CD1c-positive myeloid dendritic cell (primary cell): Measurements from ENCODE around the gene FAM162A.
"Not testable (repeated sequence)": the region's sequence is repeated elsewhere in the genome, so short reads cannot be mapped to it uniquely, and the experiment has no call there.

Source experiments
- DNase-seq: peaks from one replicate; pipeline ENCODE4 v3.0.0-alpha.2; 2016; ENCODE audit errors: extremely low spot score

FAM162A gene

DNA sequence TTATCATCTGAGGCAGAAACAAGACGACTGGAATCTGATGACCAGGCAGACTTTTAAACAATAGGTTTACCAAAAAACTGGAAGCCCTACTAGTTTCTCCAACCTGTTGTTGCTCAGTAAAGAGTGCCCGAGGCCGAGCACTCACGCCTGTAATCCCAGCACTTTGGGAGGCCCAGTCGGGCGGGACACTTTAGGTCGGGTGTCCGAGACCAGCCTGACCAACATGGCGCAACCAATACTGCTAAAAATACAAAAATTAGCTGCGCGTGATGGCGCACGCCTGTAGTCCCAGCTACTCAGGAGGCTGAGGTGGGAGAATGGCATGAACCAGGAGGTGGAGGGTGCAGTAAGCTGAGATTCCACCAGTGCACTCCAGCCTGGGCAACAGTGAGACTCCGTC is 33.0 kb downstream of the FAM162A start:
- DNase-seq = no peak

DNA sequence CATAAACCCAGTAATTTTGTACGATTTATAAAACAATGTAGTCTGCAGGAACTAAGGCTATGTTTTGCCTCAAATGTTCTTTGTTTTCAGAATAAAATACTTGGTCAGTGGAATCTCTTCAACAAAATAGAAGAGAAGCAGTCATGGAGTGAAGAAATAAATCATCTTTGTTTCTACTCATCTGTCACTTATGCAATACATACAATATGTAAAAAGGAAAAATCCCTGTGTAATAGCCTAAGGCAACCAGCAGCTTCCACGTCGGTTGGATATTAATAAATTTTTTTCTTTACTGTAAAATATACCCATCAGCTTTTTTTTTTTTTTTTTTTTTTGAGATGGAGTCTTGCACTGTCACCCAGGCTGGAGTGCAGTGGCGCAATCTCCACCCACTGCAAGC is 37.1 kb downstream of the FAM162A start:
- no peak for DNase-seq

DNA sequence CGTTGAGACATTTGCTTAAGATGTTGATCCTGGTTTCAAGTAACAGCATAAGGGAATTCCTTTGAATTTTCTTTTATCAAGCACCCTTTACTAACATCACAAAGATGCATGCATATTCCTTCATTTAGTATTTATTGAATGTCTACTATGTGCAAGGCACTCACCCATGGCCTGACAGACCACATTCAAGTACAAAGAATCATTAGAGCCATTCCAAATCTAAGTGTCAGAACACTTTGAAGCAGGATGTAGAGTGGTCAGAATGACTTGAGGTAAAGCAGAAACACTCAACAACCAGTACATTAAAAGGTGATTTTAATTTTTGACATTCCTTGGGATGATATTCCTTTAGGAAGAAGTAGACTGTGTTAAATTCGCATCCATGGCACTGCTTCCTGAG is 37.9 kb downstream of the FAM162A start:
- no peak for DNase-seq

DNA sequence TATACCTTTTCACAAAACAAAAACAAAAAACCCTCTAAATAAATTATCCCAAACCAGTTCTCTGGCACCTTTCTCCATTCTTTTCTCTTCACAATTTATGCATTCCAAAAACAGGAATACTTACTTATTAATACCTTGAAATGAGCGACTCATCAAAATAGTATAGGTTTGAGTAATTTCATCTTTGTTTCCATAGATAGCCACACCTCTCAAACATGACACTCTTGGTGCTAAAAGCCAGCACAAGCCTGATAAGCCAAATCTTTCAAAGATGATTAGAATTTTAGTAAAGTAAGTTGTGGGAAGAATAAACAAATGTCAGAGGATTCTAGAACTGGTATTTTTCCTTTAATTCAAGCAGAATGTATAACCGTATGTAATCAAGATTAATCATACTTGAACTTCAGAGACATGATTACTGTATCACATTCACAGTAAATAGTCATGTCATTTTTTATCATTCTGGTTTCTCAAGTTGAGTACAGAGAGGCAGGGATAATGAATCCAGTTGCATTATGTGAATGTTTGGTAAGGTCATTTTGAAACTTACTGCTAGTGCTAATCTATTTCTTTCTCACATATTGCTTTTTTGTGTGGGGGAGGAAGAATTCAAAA is 44.0 kb downstream of the FAM162A start:
- DNase-seq = no peak

GRCh38 chr3:122430371-122430770 is 46.4 kb downstream of the FAM162A start:
- DNase-seq = no peak

DNA sequence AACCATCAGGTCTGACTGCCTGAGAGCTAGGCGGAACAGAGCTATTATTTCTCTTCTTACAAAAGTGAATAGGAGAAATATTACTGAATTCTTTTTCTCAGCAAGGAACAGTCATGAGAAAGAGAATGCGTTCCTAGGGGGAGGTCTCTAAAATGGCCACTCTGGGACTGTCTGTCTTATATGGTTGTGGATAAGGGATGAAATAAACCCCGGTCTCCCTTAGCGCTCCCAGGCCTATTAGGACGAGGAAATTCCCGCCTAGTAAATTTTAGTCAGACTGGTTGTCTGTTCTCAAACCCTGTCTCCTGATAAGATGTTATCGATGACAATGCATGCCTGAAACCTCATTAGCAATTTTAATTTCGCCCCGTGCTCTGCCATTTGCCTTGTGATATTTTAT is 52.0 kb downstream of the FAM162A start:
- no peak for DNase-seq

DNA sequence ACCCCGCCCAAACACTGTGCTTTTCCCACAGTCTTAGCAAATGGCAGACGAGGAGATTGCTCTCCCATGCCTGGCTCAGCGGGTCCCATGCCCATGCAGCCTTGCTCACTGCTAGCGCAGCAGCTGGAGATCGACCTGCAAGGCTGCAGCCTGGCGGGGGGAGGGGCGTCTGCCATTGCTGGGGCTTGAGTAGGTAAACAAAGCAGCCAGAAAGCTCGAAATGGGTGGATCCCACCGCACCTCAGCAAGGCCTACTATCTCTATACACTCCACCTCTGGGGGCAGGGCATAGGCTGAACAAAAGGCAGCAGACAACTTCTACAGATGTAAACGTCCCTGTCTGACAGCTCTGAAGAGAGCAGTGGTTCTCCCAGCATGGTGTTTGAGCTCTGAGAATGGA is 59.1 kb downstream of the FAM162A start:
- DNase-seq = no peak

DNA sequence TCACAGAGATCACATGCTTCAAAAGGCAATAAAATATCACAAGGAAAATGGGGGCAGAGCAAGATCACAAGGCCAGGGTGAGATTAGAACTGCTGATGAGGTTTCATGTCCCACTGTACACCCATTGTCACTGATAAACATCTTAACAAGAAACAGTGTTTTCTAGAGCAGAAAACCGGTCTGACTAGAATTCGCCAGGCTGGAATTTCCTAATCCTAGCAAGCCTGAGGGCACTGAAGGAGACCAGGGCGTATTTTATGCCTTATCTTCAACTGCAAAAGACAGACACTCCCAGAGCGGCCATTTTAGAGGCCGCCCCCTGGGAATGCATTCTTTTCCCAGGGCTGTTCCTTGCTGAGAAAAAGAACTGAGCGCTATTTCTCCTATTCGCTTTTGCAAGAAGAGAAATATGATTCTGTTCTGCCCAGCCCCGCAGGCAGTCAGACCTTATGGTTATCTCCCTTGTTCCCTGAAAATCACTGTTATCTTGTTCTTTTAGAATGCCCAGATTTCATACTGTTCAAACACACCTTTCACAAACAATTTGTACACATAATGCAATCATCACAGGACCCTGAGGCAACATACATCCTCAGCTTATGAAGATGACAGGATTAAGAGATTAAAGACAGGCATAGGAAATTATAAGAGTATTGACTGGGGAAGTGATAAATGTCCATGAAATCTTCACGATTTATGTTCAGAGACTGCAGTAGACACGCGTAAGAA is 59.9 kb downstream of the FAM162A start:
- DNase-seq = not testable (repeated sequence)

- not testable (repeated sequence) for DNase-seq
These were observed 60.5 kb downstream of the FAM162A start for GRCh38 chr3:122444491-122444887.

GRCh38 chr3:122448218-122448617 is 64.2 kb downstream of the FAM162A start:
- DNase-seq = not testable (repeated sequence)

- DNase-seq = no peak
These were observed 67.4 kb downstream of the FAM162A start for GRCh38 chr3:122451371-122451770.

DNA sequence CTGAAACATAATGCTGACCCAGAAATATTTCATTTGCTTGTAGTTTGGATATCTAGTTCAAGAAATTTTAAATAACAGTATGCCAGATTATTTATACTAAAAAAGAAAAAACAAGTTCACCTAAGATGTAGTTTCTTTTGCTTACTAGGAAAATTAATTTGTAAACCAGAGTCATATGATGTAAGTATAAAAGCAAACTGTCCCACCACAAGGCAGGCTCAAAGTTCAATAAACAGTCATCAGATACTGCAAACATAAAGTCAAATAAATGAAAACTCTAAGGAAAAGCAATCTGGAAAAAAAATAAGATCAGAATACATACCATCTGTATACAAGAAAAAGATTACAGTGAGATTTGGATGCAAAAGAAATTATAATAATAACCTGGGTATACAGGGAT is 72.1 kb downstream of the FAM162A start:
- no peak for DNase-seq

DNA sequence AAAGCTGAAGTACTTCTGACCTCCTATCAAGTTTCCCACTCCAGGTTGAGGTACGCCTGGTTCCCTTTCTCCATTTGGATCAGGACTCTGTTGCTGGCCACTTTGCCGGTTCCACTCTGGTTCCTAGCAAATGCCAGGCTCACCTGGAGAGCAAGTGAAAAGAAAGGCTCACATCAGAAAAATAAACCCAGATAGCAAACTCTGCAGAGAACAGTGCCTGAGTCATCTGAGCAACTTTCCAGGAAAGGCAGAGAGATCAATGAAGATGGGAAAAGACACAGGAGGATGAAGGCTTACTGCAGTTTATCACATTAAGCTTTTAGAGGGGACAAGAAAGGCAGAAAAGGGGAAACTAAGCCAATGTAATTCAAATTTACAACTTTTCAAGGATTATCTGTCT is 73.7 kb downstream of the FAM162A start:
- no peak for DNase-seq

- DNase-seq = peak; percentile 18
These were observed 75.0 kb downstream of the FAM162A start for GRCh38 chr3:122458992-122459391.

DNA sequence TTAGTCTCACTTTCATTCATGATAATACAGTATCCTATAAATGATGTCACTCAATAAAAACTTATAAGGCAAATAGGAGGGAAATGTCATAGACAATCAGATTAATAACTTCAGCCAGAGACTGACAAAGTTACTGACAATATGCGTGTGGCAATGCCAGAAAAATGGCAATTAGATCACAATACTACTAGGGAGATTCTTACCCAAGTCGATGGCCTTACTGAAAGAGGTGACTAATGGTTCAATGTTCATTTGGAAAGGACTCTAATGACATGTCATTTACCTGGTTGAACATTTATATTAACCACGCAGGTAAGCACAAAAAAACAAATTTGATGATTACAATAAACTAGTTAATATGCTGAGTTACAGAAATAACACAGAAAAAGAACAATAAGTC is 77.8 kb downstream of the FAM162A start:
- no peak for DNase-seq
